GM12874 (cell line): Measurements from ENCODE around the gene UMOD.

Experiments
- TF ChIP-seq, protein P1 (sequence below): IDR thresholded peaks from 2 replicates; pipeline ENCODE4 v1.5.1; 2011; ENCODE audit warnings: low read depth, mild to moderate bottlenecking, control low read depth, low read length, moderate library complexity; ENCODE audit not compliant: insufficient read depth

The UMOD gene

DNA sequence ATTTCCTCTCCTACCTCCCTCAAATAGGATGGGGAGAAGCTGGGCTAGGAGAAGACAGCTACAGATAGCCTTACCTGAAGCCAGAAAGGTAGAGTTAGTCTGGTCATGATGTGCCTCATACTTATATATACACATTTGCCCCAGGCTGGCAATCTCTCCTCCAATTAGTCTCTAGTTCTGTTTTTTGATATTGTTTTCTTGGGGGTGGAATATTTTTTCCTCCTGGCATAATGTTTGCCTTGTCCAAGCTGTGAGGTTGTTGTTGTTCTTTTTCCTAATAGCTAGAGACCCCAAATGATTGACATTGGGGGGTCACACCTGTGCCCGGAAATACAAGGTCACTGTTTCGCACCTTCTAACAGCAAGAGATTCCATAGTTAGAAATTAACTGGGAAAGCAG lies at the start of gene UMOD:
Gene UMOD, minus strand, starts transcription at position 101 of the 400 bp plus-strand sequence. CDS start 1,978 bp downstream, outside the sequence.
- TF ChIP-seq, protein P1, sequence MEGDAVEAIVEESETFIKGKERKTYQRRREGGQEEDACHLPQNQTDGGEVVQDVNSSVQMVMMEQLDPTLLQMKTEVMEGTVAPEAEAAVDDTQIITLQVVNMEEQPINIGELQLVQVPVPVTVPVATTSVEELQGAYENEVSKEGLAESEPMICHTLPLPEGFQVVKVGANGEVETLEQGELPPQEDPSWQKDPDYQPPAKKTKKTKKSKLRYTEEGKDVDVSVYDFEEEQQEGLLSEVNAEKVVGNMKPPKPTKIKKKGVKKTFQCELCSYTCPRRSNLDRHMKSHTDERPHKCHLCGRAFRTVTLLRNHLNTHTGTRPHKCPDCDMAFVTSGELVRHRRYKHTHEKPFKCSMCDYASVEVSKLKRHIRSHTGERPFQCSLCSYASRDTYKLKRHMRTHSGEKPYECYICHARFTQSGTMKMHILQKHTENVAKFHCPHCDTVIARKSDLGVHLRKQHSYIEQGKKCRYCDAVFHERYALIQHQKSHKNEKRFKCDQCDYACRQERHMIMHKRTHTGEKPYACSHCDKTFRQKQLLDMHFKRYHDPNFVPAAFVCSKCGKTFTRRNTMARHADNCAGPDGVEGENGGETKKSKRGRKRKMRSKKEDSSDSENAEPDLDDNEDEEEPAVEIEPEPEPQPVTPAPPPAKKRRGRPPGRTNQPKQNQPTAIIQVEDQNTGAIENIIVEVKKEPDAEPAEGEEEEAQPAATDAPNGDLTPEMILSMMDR, result no peak

DNA sequence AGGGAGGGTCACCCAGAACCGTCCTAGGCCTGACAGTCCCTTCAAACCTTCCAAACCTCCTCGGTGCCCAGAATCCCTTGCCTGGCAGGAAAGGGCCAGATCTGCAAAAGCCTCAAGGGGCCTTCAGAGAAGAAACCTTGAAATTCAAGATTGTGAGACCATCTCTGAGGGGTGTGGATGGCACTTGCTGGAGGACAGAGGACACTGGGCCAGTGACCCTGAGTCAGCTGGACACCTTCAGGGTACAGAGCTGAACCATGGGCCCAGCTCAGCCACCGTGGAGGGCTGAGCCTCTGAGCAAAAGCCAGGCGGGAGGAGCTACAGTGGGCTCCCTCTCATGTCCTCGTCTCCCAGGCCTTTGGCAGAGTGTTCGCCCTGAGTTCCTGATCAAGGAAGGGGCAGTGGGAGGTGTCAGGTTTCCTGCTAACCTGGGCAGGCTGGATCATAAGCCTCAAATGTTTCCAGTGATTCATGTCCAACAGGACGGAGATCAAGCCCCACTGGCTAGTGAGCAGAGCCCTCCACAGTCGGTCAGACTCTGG lies 49.0 kb upstream of the UMOD start:
- TF ChIP-seq, protein P1, result no peak

DNA sequence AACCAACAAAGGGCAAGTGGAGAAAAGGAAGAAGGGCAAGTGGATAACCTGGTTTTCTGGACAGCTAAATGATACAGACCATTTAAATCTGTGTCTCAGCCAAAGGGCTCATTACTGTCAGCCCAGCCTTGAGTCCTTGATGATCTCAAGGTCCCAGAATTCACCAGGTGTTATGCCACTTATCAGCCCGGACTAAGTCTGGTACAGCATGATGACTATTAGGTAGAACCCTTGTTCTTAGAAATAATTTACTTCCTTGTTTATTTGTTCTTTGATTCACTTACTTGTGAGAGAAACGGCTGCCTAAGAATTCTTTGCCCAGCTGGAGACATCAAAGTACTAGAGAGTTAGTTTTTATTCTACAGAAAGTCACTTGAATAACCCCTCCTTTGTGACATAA lies 48.6 kb upstream of the UMOD start:
- TF ChIP-seq, protein P1, result no peak

GRCh38 chr16:20399185-20399584 lies 46.7 kb upstream of the UMOD start:
- TF ChIP-seq, protein P1, result no peak

DNA sequence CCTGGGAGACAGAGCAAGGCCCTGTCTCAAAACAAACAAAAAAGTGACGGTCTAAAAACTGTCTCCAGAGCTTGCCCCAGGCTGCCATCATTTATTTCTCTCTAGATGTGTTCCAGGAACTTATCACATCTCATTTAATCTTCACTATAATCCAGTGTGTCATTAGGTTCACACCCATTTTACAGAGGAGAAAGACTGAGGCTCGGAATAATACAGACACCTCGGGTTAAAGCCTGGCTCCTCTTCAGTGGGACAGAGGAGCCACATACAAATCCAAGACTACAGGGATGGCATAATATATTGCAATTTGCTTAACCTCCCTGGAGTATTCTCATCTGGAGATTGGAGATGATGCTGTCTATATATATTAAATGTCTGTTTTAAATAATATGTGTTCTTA lies 46.1 kb upstream of the UMOD start:
- TF ChIP-seq, protein P1, result no peak

DNA sequence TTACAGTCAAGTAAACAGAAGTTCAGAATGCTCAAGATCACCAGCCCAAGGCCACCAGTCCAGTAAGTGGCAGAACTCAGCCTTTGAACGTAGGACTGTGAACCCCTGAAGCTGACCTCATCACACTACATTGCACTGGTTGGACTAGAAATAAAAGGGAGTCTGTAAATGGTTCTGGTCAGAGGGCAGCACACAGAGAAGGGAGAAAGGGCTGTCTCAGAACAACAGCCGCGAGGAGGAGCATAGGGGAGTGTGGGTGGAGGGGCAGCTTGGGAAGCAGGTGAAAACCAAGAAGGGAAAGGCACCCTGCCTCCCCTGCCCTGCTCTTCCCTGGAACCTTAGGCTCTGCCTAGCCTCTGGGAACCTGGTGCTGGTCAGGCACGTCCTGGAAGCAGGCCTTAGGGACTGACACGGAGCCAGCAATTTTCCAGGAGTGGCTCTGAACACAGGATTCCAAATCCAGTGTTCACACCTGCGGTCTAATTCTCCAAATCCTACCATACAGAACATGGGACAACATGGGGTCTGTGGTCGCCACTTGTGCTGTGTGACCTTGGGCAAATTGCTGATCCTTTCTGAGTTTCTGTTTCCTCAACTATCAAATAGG lies 45.1 kb upstream of the UMOD start:
- TF ChIP-seq, protein P1, result no peak

DNA sequence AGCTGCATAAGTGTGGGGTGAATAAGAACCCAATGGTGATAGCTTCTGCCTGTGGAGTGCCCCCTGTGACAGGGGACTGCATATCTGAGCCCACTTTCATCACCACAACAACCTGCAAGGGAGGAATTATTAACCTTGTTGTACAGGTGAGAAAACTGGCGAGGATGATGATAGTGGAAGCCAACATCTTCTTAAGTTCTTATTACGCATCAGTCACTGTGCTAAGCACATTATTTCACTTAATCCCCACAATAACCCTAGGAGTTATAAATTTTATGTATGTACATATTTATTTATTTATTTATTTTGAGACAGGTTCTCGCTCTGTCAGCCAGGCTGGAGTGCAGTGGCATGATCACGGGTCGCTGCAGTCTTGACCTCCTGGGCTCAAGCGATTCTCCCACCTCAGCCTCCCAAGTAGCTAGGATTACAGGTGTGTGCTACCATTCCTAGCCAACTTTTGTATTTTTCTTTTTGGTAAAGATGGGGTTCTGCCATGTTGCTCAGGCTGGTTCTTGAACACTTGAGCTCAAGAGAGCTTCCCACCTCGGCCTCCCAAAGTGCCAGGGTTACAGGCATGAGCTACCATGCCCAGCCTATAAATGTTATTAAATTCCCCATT lies 44.4 kb upstream of the UMOD start:
- TF ChIP-seq, protein P1, result no peak
